HL-60 (cell line): Measurements from ENCODE around the gene MRTFA.

Experiments used
- DNase-seq, 2 experiments: peaks; one replicate each; pipeline ENCODE4 v3.0.0-alpha.2; 2010 to 2020; ENCODE audit warnings: low read depth in 1 of 2, low spot score in 1 of 2
- H3K27ac ChIP-seq: fragments of 250-450 bp; sonication (Bioruptor Pico); replicated peaks from 2 replicates; pipeline ENCODE4 v1.5.1; 2020; ENCODE audit warnings: mild to moderate bottlenecking, moderate library complexity
- H3K27me3 ChIP-seq: fragments of 250-450 bp; sonication (Bioruptor Pico); 2 replicates; pipeline ENCODE4 v1.5.1; 2021; ENCODE audit warnings: mild to moderate bottlenecking, moderate library complexity; ENCODE audit not compliant: insufficient read depth, poor library complexity, severe bottlenecking
- H3K4me3 ChIP-seq: replicated peaks from 2 replicates; pipeline ENCODE4 v1.5.1; 2011; ENCODE audit warnings: mild to moderate bottlenecking, control low read depth, low read length; ENCODE audit not compliant: insufficient read depth
- GABPA ChIP-seq: IDR thresholded peaks from 2 replicates; pipeline ENCODE4 v1.6.1; 2012; ENCODE audit warnings: low read depth
- POLR2AphosphoS5 ChIP-seq: IDR thresholded peaks from 2 replicates; pipeline ENCODE4 v1.6.1; 2012; ENCODE audit warnings: low read depth
- SPI1 ChIP-seq: IDR thresholded peaks from 2 replicates; pipeline ENCODE4 v1.6.1; 2012; ENCODE audit warnings: low read depth, mild to moderate bottlenecking, borderline replicate concordance
- TF ChIP-seq, protein P1 (sequence below): IDR thresholded peaks from 2 replicates; pipeline ENCODE4 v1.6.1; 2012; ENCODE audit warnings: low read depth; ENCODE audit not compliant: insufficient replicate concordance
- TF ChIP-seq, protein P2 (sequence below): IDR thresholded peaks from one replicate; pipeline ENCODE4 v1.5.1; 2011; ENCODE audit warnings: low read length, control low read depth, inconsistent platforms; ENCODE audit not compliant: insufficient read depth

MRTFA gene

DNA sequence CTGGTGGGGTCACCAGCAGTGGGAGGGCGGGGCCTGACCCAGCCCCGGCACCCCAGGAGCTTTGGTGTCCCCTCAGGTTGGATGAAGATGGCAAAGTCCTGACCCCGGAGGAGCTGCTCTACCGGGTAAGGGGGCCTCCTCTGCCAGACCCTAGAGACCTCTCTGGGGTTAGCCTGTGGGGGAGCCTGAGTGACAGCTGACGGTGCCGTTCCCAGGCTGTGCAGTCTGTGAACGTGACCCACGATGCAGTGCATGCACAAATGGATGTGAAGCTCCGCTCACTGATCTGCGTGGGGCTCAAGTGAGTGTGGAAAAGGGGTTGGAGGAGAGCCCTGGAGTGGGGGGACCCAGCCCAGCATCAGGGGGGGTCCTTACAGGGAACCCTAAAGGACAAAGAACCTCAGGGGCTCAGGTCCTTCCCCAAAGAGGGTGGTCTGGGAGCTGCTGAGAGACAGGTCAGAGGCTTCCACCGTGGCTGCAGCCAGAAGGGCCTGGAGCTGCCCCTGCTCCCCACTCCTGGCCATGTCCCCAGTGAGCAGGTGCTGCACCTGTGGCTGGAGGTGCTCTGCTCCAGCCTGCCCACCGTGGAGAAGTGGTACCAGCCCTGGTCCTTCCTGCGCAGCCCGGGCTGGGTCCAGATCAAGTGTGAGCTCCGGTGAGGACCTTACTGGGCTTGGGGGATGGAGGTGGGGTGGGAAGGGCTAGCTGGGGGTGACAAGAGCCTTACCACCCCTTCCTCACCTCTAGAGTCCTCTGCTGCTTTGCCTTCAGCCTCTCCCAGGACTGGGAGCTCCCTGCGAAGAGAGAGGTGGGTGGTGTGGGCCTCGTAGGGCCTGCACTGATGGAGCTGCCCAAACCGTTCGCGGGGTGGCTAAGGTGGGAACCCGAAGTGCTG, 227.6 kb downstream of the MRTFA start:
- no peak for DNase-seq
- Histone ChIP-seq H3K27me3 (no peaks in the 10 kb centered on the region), H3K4me3 (no peak overlapping the region), H3K27ac (no peak overlapping the region)
- no peak for TF ChIP-seq SPI1
- TF ChIP-seq POLR2AphosphoS5: peak; percentile 33; the same call in 1 of the 2 replicates

DNA sequence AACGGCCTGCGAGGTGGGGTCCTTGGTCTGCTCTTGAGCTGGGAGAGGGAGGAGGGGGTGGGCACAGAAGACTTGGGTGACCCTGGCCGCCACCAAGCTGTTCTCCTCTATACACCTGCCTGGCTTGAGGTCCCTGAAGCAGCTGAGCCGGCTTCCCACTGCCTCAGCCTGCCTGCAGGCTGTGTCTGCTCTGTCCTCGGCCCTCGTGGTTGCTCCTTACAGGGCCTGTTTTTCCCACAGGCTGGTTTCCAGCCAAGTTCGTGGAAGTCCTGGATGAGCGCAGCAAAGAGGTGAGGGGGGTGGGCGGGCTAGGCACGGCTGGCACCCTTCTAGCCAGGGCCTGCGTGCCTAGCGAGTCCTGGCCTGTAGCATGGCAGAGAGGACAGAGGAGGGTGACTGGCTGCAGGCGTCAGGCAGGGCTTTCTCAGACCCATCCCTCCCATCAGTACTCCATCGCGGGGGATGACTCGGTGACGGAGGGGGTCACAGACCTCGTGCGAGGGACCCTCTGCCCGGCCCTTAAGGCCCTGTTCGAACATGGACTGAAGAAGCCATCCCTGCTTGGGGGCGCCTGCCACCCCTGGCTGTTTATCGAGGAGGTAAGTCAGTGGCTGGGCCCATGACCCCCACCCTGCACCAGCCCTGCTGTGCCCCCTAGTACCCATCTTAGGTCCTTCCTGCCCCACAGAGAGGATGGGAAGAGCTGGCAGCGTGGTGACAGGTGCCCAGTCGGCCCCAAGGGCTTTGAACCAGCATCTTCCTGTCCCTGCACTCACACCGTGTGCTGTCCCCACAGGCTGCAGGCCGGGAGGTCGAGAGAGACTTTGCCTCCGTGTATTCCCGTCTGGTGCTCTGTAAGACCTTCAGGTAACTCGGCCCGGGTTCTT, 228.4 kb downstream of the MRTFA start:
- Histone ChIP-seq H3K27ac (no peak overlapping the region), H3K27me3 (no peaks in the 10 kb centered on the region), H3K4me3 (no peak overlapping the region)
- DNase-seq: no peak
- TF ChIP-seq SPI1 (no peak), GABPA (no peak), POLR2AphosphoS5 (peak; percentile 20; the same call in 1 of the 2 replicates)
- TF ChIP-seq, protein P1, sequence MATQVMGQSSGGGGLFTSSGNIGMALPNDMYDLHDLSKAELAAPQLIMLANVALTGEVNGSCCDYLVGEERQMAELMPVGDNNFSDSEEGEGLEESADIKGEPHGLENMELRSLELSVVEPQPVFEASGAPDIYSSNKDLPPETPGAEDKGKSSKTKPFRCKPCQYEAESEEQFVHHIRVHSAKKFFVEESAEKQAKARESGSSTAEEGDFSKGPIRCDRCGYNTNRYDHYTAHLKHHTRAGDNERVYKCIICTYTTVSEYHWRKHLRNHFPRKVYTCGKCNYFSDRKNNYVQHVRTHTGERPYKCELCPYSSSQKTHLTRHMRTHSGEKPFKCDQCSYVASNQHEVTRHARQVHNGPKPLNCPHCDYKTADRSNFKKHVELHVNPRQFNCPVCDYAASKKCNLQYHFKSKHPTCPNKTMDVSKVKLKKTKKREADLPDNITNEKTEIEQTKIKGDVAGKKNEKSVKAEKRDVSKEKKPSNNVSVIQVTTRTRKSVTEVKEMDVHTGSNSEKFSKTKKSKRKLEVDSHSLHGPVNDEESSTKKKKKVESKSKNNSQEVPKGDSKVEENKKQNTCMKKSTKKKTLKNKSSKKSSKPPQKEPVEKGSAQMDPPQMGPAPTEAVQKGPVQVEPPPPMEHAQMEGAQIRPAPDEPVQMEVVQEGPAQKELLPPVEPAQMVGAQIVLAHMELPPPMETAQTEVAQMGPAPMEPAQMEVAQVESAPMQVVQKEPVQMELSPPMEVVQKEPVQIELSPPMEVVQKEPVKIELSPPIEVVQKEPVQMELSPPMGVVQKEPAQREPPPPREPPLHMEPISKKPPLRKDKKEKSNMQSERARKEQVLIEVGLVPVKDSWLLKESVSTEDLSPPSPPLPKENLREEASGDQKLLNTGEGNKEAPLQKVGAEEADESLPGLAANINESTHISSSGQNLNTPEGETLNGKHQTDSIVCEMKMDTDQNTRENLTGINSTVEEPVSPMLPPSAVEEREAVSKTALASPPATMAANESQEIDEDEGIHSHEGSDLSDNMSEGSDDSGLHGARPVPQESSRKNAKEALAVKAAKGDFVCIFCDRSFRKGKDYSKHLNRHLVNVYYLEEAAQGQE: no peak
- TF ChIP-seq, protein P2, sequence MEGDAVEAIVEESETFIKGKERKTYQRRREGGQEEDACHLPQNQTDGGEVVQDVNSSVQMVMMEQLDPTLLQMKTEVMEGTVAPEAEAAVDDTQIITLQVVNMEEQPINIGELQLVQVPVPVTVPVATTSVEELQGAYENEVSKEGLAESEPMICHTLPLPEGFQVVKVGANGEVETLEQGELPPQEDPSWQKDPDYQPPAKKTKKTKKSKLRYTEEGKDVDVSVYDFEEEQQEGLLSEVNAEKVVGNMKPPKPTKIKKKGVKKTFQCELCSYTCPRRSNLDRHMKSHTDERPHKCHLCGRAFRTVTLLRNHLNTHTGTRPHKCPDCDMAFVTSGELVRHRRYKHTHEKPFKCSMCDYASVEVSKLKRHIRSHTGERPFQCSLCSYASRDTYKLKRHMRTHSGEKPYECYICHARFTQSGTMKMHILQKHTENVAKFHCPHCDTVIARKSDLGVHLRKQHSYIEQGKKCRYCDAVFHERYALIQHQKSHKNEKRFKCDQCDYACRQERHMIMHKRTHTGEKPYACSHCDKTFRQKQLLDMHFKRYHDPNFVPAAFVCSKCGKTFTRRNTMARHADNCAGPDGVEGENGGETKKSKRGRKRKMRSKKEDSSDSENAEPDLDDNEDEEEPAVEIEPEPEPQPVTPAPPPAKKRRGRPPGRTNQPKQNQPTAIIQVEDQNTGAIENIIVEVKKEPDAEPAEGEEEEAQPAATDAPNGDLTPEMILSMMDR: no peak

DNA sequence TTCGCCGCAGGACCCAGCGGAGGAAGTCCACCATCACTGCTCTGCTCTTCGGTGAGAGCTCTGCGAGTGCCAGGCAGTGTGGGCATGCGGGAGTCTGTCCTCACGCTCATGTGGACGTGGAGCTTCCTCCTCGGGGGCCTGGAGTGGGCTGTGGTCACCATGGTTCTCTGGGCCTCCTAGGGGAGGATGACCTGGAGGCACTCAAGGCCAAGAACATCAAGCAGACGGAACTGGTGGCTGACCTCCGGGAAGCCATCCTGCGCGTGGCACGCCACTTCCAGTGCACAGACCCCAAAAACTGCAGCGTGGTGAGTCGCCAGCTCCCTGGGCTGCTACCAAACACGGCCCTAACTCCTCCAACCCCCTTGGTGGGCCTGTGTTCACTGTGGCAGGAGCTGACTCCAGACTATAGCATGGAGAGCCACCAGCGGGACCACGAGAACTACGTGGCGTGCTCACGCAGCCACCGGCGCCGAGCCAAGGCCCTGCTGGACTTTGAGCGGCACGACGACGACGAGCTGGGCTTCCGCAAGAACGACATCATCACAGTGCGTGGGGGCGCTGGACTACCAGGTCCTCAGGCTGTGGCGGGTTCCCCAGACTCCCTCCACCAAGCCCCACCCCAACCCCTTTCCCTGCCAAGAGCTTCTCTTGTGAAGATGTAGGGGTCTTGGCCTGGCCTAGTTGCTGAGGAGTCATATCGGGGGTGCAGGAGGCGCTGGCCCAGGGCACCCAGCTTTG, 229.3 kb downstream of the MRTFA start:
- no peak for TF ChIP-seq SPI1
- TF ChIP-seq, protein P2: no peak
- TF ChIP-seq GABPA: no peak
- TF ChIP-seq, protein P1: no peak
- no peak for TF ChIP-seq POLR2AphosphoS5
- Histone ChIP-seq H3K27ac (no peak overlapping the region), H3K27me3 (no peaks in the 10 kb centered on the region), H3K4me3 (no peak overlapping the region)
- DNase-seq: no peak
